Type B pancreatic cell (in vitro differentiated cells): ENCODE measurements around the gene MOGAT1. TPM values are rescaled to one million over a fixed set of nuclear protein-coding genes. Genes with fewer than 3 reads are reported as not detected.
A peak's percentile ranks its signal among the peaks of the same experiment; 100 is the strongest.

Experiments used
- DNase-seq: peaks from one replicate; pipeline ENCODE4 v3.0.0; 2021; ENCODE audit warnings: mixed read lengths; ENCODE audit not compliant: unreplicated experiment; ENCODE audit errors: extremely low spot score
- H3K27ac Mint-ChIP-seq: 2 replicates; pipeline ENCODE4 v1.8.0; 2021; ENCODE audit warnings: mild to moderate bottlenecking, mixed read lengths
- H3K27me3 Mint-ChIP-seq: 2 replicates; pipeline ENCODE4 v1.8.0; 2021; ENCODE audit warnings: mixed read lengths
- H3K36me3 Mint-ChIP-seq: 2 replicates; pipeline ENCODE4 v1.8.0; 2021; ENCODE audit warnings: mixed read lengths
- H3K4me1 Mint-ChIP-seq: one replicate; pipeline ENCODE4 v1.8.0; 2021; ENCODE audit warnings: mixed read lengths; ENCODE audit not compliant: unreplicated experiment
- H3K4me3 Mint-ChIP-seq: 2 replicates; pipeline ENCODE4 v1.8.0; 2021; ENCODE audit warnings: mild to moderate bottlenecking, mixed read lengths
- H3K9me3 Mint-ChIP-seq: 2 replicates; pipeline ENCODE4 v1.8.0; 2021; ENCODE audit warnings: mixed read lengths
- total RNA-seq: library from RNA; stranded (reverse); gene quantifications from 2 replicates; pipeline ENCODE4 v1.2.1, GENCODE V29; 2021; ENCODE audit warnings: low replicate concordance
- TF ChIP-seq, protein P1 (sequence below): fragments of 200-600 bp; sonication (generic); conservative IDR thresholded peaks from 2 replicates; pipeline ENCODE4 v1.5.0; 2021; ENCODE audit warnings: antibody characterized with exemption, mild to moderate bottlenecking

The MOGAT1 gene
- total RNA-seq, 1 donor from 2014 or later = not detected

DNA sequence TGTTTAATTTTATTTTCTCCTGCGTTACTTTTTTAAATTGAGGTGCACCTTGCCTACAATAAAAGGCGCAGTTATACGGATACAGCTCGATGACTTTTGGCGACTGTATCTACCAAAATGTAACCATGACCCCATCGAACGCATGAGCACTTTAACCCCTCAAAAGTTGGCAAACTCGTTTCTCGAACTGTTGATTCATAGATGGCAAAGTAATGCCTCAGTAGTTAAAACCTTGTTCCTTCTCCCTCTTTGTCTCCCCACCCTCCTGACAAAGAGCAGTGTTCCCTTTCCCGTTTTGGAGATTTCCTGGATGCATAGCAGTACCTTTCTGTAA is 577 bp downstream of the MOGAT1 start:
- Mint-ChIP-seq H3K36me3 (no peaks in the 10 kb centered on the region), H3K27ac (no peak overlapping the region), H3K4me1 (no peaks in the 10 kb centered on the region)

DNA sequence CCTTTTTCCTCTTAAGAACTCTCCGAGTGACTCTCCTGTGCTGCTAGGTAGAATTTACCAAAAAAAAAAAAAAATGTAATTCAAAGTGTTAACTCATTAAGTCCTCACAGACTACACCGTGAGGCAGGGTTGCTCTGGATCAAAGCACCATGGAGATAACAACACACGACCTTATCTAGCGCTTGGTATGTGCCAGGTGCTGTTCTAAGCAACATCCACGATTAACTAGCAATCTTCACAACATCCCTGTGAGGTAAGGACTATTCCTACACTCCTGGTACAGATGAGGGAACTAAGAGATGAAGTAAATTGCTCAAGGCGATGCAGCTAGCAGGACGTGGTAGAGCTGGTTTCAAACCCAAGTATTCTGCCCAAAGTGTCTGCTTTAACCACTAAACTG is 1.8 kb downstream of the MOGAT1 start:
- DNase-seq = no peak
- no peaks in the 10 kb centered on the region for H3K9me3 Mint-ChIP-seq
- H3K27me3 Mint-ChIP-seq = peaks cover 63% of the 10 kb centered on the region
- no peak overlapping the region for H3K27ac Mint-ChIP-seq
- no peaks in the 10 kb centered on the region for H3K4me1 Mint-ChIP-seq
- H3K4me3 Mint-ChIP-seq = peak overlapping the region; percentile 3
- H3K36me3 Mint-ChIP-seq = no peaks in the 10 kb centered on the region
- TF ChIP-seq, protein P1, sequence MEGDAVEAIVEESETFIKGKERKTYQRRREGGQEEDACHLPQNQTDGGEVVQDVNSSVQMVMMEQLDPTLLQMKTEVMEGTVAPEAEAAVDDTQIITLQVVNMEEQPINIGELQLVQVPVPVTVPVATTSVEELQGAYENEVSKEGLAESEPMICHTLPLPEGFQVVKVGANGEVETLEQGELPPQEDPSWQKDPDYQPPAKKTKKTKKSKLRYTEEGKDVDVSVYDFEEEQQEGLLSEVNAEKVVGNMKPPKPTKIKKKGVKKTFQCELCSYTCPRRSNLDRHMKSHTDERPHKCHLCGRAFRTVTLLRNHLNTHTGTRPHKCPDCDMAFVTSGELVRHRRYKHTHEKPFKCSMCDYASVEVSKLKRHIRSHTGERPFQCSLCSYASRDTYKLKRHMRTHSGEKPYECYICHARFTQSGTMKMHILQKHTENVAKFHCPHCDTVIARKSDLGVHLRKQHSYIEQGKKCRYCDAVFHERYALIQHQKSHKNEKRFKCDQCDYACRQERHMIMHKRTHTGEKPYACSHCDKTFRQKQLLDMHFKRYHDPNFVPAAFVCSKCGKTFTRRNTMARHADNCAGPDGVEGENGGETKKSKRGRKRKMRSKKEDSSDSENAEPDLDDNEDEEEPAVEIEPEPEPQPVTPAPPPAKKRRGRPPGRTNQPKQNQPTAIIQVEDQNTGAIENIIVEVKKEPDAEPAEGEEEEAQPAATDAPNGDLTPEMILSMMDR = no peak

More for the DNA sequence above, 577 bp downstream of the MOGAT1 start:
- H3K9me3 Mint-ChIP-seq = no peaks in the 10 kb centered on the region
- H3K27me3 Mint-ChIP-seq = peaks cover 61% of the 10 kb centered on the region
- TF ChIP-seq, protein P1 = no peak
- peak overlapping the region; percentile 83 for H3K4me3 Mint-ChIP-seq
- no peak for DNase-seq

DNA sequence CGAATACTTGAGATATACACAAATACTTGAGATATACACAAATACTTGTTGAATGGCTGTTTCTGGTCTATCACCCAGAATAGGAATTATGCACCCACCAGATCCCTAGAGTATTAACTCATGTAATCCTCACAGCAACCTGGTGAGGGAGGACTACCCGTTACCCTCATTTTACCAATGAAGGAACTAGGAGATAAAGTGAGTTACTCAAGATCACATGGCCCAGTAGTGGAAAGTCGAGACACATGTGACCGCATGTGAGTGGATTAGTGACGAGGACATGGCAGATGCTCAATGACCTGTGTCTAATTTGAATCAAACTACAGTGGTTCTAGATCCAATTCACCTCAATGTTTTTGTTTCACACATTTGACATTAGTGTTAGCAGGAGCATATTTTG is 2.4 kb downstream of the MOGAT1 start:
- Mint-ChIP-seq H3K27ac (no peak overlapping the region), H3K9me3 (no peaks in the 10 kb centered on the region), H3K36me3 (no peaks in the 10 kb centered on the region), H3K4me1 (no peaks in the 10 kb centered on the region), H3K4me3 (no peak overlapping the region), H3K27me3 (peaks cover 61% of the 10 kb centered on the region)
- TF ChIP-seq, protein P1 = no peak
- no peak for DNase-seq

DNA sequence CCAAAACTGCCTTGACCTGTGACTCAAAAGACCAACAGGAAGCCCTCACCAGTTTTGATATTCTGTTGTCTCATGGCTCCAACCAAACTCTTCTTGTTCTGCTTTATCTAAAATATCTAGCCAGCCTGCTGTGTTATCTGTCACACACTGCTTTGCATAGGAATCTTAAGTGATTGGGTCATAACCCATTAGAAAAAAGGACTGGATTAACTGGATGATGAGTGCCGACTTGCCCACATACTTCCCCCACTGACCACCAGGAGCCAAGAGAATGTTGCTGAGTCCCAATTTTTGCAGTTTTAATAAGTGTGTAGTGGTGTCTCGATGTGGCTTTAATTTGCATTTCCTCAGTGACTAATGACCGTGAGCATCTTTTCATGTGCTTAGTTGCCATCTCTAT is 6.5 kb downstream of the MOGAT1 start:
- Mint-ChIP-seq H3K4me1 (no peaks in the 10 kb centered on the region), H3K27ac (no peak overlapping the region), H3K27me3 (peaks cover 42% of the 10 kb centered on the region), H3K4me3 (no peak overlapping the region), H3K36me3 (no peaks in the 10 kb centered on the region), H3K9me3 (no peaks in the 10 kb centered on the region)
- no peak for DNase-seq
- TF ChIP-seq, protein P1 = no peak

DNA sequence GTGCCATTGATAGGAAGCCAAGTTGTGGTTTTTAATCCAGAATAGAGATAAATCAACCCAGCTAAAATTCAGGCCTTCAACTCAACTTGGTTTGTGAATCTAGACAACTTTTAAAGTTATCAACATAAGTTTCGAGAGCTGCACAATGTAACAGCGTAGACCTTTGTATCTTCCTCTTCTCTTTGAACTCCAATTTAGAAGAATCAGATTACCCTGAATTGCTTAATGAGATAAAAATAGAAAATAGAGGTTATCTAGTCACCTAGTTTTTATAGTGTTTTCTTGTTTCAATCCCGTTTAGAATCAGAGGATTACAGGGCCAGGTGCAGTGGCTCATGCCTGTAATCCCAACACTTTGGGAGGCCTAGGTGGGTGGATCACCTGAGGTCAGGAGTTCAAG is 12.3 kb downstream of the MOGAT1 start:
- Mint-ChIP-seq H3K27ac (no peak overlapping the region), H3K9me3 (no peaks in the 10 kb centered on the region), H3K36me3 (no peaks in the 10 kb centered on the region), H3K27me3 (peaks cover 23% of the 10 kb centered on the region), H3K4me1 (no peaks in the 10 kb centered on the region), H3K4me3 (no peak overlapping the region)
- TF ChIP-seq, protein P1 = no peak
- DNase-seq = no peak
